Measurements from ENCODE around the gene PDE4D.

Gene PDE4D
- 55.7 to 287 (median 122) reads per million in 3 experiments for total RNA-seq

- DNase-seq: no peak
These were observed at the start of gene PDE4D for GRCh38 chr5:59893429-59894227. Gene PDE4D (minus strand): TSS chr5:59893726.

- no peak for DNase-seq
These were observed 44.1 kb upstream of the PDE4D start for GRCh38 chr5:59937633-59938032.

DNA sequence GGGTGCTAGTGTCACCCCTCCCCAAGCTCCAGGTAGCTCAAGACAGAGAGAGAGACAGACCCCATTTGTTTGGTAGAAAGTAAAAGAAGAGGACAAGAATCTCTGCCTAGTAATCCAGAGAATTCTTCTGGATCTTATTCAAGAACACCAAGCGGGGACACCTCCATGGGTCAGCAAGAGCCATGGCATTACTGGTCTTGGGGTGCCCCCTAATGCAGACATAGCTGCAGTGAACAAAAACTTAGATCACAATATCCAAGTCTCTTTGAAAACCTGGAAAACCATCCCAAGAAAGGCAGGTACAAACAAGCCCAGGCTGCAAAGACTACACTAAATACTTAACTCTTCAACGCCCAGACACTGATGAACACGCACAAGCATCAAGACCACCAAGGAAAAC, 29.9 kb upstream of the PDE4D start:
- no peak for DNase-seq

GRCh38 chr5:59922220-59922619, 28.7 kb upstream of the PDE4D start:
- no peak for DNase-seq

DNA sequence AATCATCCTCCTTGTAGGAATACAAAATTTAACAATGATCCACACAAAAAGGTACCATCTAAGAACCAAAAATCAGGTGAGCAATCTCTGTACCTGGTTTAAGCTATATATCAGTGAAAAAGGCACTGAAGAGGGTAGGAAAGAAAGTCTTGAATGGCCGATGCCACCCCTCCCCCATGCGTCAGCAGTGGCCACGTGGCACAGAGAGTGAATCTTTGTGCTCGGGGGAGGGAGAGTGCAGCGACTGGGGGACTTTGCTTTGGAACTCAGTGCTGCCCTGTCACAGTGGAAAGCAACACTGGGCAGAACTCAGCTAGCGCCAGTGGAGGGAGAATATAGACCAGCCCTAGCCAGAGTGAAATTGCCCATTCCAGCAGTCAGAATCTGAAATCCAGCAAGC, 28.3 kb upstream of the PDE4D start:
- DNase-seq: no peak

- no peak for DNase-seq
These were observed 26.0 kb upstream of the PDE4D start for GRCh38 chr5:59919484-59919883.

GRCh38 chr5:59917121-59917520, 23.6 kb upstream of the PDE4D start:
- no peak for DNase-seq

DNA sequence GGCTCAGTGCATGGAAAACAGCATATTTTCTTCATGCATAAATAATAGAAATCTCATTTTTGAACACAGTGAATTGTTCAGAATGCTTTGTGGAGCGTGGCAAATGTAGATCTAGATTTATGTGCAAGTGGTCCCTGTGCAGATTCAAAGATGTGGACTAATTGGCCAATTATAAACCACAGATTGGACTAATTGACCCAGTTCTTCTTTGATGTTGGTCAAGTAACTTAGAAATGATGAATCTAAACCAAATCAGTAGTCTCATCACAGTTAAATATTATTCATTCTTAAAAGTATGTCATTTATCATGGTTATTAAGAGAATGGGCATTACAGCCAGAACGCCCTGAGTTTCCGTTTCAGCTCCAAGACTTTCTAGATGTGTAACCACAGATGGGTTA, 11.7 kb upstream of the PDE4D start:
- no peak for DNase-seq

- no peak for DNase-seq
These were observed 3.5 kb upstream of the PDE4D start for GRCh38 chr5:59897075-59897474.

DNA sequence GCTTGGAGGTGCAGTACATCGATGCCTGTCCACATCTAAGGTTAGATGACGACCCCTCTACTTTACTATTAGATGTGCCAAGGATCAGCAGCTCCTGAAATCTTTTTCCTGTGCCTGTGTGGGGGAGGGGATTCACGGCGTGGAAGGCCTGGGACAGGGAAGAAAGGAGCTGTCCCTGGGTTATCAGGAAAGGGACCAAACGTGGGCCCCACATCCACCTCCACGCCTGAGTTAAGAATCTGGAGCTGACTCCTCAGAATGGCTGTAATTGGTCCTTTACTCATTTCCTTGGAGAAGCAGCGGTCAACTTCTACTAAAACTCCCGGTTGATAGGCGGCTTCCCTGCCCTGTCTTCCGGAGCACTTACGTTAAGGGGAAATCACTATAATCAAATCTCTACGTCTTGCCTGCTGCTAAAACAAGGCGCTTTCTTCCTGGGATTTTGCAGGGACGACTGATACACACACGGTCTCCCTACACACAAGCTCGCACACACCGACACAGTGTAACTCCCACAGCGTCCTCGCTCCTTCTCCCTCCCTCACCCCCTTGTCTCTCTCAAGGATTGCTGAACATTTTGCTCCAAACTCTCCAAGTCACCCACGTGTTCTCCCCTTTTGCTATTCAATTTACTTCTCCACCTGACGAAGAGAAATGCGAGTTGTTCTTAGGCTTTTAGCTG, 1.4 kb downstream of the PDE4D start:
- no peak for DNase-seq

- no peak for DNase-seq
These were observed 6.3 kb downstream of the PDE4D start for GRCh38 chr5:59887274-59887673.

DNA sequence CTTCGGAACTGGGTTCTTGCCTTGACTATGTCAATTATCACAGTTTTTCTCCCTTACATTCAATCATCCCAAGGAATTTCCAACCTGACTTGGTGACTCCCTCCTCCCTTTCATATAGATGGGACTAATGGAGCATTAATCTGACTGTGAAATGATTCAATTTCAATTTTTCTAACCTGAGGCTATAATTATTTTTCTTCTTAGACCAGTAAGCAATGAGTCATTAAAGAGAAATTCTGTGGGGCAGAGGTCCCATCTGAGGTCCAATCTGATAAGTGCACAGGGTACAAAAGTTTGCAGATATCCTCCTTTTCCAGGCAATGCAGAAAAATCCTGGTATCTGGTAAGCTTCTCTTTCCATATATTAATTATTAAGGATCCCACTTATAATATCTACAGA, 18.9 kb downstream of the PDE4D start:
- DNase-seq: no peak

DNA sequence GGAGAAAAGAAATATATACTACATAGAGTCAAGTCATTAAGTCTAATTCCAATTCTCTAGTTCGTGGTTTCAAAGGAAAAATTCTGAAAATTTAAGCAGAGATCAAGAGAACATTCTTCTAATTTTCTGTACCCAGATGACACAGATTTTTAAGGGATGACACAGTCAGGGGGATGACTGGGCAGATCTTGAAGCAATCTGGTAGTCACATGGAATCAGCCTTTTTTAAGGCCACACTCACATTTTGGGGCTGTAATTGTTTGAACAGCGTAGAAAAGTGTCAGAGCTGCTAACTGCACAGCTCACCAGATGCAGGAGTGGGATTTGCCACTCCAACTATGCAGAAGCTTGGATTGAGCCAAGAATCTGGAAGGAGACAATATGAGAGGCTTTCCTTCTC, 20.4 kb downstream of the PDE4D start:
- DNase-seq: no peak

GRCh38 chr5:59866661-59867060, 26.9 kb downstream of the PDE4D start:
- no peak for DNase-seq

DNA sequence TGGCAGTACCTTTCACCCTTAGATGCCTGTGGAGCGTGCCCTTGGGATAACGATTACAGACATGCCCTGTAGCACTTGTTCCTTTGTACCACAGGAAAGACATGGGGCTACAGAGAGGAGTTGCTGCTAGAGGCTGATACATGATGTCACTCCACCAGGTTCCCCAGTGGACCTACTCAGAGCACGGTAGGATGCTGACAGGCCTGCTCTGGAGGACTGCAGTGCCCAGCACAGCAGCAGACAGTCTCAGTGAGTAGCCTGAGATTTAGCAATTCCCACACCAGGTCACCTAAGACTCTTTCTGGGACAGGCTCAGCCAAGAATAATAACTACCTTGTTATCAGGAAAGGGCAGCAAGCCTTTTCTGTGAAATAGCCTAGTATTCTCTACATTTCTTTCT, 28.8 kb downstream of the PDE4D start:
- no peak for DNase-seq

DNA sequence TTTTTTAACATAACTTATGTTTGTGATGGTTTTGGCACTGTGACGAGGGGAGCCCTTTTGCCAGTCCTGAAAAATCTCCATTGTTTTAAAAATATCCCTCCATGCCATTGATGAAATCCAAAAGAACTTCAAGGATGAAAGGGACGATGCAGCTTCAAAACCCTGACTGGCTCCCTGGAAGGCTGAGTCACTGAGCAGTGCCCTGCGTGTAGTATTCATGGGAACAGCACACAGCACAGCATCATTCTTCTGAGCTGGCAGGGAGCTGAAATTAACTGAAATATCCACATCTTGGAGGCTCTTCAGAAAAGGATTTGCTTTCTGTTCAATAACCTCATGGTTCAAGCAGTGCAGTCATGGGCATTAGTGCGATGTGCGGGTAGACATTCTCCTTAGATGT, 29.7 kb downstream of the PDE4D start:
- DNase-seq: no peak

DNA sequence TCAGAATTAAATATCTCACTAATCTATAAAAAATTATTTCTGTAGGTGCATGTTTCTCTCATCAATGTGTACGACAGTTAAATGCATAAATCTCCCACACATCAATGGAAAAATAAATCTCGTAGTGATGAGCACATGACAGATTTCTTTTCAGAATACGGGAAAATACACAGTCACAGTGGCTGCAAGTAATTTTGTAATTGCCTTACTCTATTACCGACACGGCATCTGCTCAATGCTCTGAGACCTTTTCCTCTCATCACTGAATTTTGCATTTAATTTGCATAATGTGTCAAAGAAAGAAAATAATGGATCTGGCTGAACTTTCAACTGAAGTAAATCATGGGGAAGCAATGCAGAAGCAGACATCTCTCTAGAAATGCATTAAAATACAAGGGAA, 37.2 kb downstream of the PDE4D start:
- DNase-seq: no peak

- no peak for DNase-seq
These were observed 42.8 kb downstream of the PDE4D start for GRCh38 chr5:59850766-59851165.

DNA sequence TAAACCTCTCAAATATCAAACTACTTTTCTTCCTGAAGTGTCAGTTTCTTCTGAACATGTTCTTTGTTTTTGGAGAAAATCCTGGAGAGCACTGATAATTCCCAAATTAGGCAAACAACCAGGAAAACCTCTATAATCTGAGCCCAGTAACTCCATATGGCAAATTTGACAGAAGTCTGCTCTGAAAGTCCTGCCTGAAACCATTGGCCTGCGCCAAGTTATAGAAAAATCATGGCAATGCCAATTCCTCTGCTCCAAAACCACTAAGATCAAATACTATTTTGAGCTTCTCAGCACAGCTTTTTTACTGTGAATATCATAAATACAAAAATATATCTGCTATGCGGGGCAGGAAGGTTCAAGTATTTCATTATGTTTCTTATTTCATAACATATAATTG, 45.9 kb downstream of the PDE4D start:
- no peak for DNase-seq

DNA sequence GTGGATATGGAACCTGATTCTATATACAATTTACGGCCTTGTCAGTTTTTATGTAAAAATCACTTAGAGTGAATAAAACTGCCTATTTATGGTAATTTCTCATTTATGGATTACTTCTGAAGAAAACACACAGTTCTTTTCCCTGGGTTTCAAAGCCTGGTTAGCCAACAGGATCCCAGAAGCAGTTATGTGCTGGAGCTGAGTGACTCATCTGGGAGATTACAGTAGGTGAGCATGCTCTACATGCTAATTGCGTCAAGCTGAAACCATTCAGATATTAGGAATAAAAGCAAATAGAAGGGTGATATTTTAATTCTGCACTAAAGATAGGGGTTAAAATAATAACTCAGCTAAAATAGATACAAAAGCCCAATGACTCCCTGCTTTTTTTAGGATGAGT, 47.8 kb downstream of the PDE4D start:
- no peak for DNase-seq

DNA sequence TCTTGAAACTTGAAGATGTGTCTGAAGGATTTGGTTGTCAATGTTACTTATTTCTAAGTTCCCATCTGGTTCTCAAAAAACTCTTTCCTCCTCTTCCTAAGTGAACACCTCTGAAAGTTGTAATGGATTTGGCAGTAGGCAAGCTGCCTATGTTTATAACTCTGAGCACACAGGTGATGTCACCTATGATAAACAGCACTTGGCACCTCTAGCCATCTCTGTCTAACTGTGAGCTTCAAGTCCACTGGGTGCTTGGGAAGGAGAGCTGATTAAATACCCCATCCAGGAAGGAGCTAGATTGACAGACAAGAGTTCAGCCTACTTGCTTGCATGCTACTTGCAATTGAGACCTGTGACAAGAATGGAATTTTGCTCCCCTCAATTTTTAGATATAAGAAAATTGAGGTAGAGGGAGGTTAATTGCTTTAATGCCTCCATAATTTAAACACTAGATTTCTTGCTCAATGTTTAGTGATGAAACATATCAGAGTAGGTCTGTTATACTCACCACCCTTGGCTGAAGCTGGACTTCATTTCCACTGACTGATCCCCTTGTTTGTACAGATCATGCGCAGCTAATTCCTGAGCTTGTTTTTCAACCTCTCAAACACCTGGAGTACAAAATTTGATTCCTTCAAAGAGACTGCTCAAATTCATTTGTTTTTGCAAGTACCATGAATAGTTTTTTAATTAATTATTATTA, 49.9 kb downstream of the PDE4D start:
- no peak for DNase-seq

DNA sequence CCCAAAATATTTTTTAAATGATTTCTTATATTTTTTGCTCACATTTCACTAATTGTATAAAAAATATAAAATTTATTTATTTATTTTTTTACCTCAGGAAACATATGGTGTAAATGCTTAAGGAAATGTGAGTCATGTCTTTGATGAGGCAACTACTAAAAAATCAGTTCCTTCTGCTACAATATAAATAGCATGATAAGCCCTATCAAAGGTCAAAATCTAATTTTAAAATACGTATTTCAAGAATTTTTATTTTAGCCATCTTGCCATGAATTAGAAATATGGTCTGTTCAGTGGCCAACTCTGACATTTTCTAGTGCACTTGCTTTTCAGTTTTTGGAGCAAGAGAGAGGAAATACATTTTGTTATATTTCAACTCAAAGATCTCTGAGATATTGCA, 50.5 kb downstream of the PDE4D start:
- DNase-seq: no peak

DNA sequence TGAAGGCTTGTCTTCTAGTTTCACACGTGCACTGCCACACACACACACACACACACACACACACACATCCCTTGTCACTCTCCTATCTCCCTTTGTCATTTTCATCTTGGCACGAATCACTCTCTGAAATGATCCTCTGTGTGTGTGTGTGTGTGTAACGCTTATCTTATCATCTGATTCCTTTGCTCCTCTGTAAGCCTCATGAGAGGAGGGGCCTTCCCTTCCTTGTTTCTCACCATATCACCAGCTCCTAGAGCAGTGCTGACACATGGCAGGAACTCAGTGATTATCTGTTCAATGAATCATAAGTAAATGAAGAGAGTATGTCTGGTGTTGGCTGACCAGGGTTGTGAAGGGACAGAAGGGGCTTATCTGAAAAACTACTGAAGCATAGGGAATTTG, 53.3 kb downstream of the PDE4D start:
- no peak for DNase-seq

DNA sequence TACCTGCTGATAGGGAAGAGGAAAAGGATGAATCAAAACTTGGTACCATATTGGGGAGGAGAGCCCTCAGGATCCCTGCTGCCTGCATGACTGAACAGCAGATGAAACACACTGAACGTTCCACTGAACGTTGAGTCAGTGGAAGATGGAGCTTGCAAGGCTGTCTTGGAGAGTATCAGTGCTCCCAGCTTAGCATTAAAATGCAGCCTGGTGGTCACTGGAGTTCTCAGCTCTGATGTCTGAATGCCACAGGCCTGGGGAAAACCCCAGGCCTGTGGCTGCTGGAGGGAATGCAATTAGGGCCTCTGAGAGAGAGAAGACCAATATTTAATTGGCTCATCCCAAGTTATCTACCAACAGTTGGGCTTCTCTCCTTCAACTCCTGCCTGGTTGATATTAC, 54.5 kb downstream of the PDE4D start:
- no peak for DNase-seq

All from central memory CD4-positive, alpha-beta T cell (primary cell).